CD14-positive monocyte (primary cell): ENCODE measurements around the gene GSTT4. TPM values are rescaled to one million over a fixed set of nuclear protein-coding genes. Genes with fewer than 3 reads are reported as not detected.

Experiments
- DNase-seq, 3 donors: peaks; one replicate each; pipeline ENCODE4 v3.0.0-alpha.2; 2011 to 2022
- H2AFZ ChIP-seq: 2 replicates; pipeline ENCODE4 v1.6.0; 2012; ENCODE audit warnings: mild to moderate bottlenecking, low read depth, low read length, inconsistent platforms; ENCODE audit not compliant: insufficient read depth, poor library complexity, severe bottlenecking
- H3K27ac ChIP-seq, 2 donors: 1 replicate in 1 of 2; 2 replicates in 1 of 2; pipeline ENCODE4 v1.5.1; 2012 to 2013; ENCODE audit warnings: low read length in 2 of 2, control low read depth in 1 of 2, inconsistent platforms in 1 of 2, low read depth in 1 of 2, mild to moderate bottlenecking in 1 of 2
- H3K27me3 ChIP-seq, 2 donors: one replicate each; pipeline versions ENCODE4 v1.6.0 to v1.6.1; 2011 to 2013; ENCODE audit warnings: low read length in 2 of 2; ENCODE audit not compliant: control insufficient read depth in 2 of 2, insufficient read depth in 2 of 2
- H3K36me3 ChIP-seq, 2 donors: replicated peaks in 1 of 2; 1 replicate in 1 of 2; 2 replicates in 1 of 2; pipeline versions ENCODE4 v1.5.1 to v1.6.1; 2012 to 2013; ENCODE audit warnings: low read length in 2 of 2, control low read depth in 1 of 2, inconsistent platforms in 1 of 2, mild to moderate bottlenecking in 1 of 2; ENCODE audit not compliant: insufficient read depth in 2 of 2, control insufficient read depth in 1 of 2
- H3K4me1 ChIP-seq, 2 donors: 1 replicate in 1 of 2; 2 replicates in 1 of 2; pipeline versions ENCODE4 v1.5.1 to v1.6.1; 2012 to 2013; ENCODE audit warnings: low read length in 2 of 2, control low read depth in 1 of 2, inconsistent platforms in 1 of 2, mild to moderate bottlenecking in 1 of 2, moderate library complexity in 1 of 2; ENCODE audit not compliant: insufficient read depth in 2 of 2, control insufficient read depth in 1 of 2
- H3K4me2 ChIP-seq: replicated peaks from 2 replicates; pipeline ENCODE3; 2012; ENCODE audit warnings: low read length, moderate library complexity, mild to moderate bottlenecking; ENCODE audit not compliant: poor library complexity, severe bottlenecking; ENCODE audit errors: extremely low read depth
- H3K4me3 ChIP-seq, 3 experiments: fragments of 200-600 bp in 1 of 3; sonication (generic) in 1 of 3; replicated peaks in 1 of 3; 1 replicate in 2 of 3; 2 replicates in 1 of 3; pipeline ENCODE4 v1.5.1; 2011 to 2013; ENCODE audit warnings: low read length in 3 of 3, mild to moderate bottlenecking in 3 of 3, control low read depth in 2 of 3, low read depth in 2 of 3, inconsistent platforms in 1 of 3, moderate library complexity in 1 of 3
- H3K79me2 ChIP-seq: 2 replicates; pipeline ENCODE4 v1.6.0; 2012; ENCODE audit warnings: mild to moderate bottlenecking, control low read depth, inconsistent platforms, low read length, moderate library complexity; ENCODE audit not compliant: insufficient read depth
- H3K9ac ChIP-seq: 2 replicates; pipeline ENCODE4 v1.6.0; 2017; ENCODE audit warnings: low read length, mild to moderate bottlenecking; ENCODE audit not compliant: insufficient read depth, poor library complexity, severe bottlenecking
- H3K9me3 ChIP-seq, 2 donors: replicated peaks in 1 of 2; 1 replicate in 1 of 2; 2 replicates in 1 of 2; pipeline versions ENCODE4 v1.5.1 to v1.6.1; 2012 to 2013; ENCODE audit warnings: low read length in 2 of 2, control low read depth in 1 of 2; ENCODE audit not compliant: control insufficient read depth in 1 of 2, insufficient read depth in 1 of 2
- H4K20me1 ChIP-seq: 2 replicates; pipeline ENCODE4 v1.6.0; 2012; ENCODE audit warnings: mild to moderate bottlenecking, low read length, control low read depth, moderate library complexity; ENCODE audit not compliant: insufficient read depth
- H3K27ac Mint-ChIP-seq, 7 donors: one replicate each; pipeline ENCODE4 v1.8.0; 2020; ENCODE audit warnings: mild to moderate bottlenecking in 7 of 7, mixed read lengths in 7 of 7, moderate library complexity in 6 of 7, inconsistent platforms in 2 of 7
- H3K27me3 Mint-ChIP-seq, 3 donors: one replicate each; pipeline ENCODE4 v1.8.0; 2021 to 2022; ENCODE audit warnings: low read depth in 3 of 3, mild to moderate bottlenecking in 3 of 3, mixed read lengths in 3 of 3, moderate library complexity in 3 of 3, inconsistent platforms in 1 of 3
- H3K36me3 Mint-ChIP-seq, 2 donors: one replicate each; pipeline ENCODE4 v1.8.0; 2020; ENCODE audit warnings: mixed read lengths in 2 of 2, inconsistent platforms in 1 of 2, mild to moderate bottlenecking in 1 of 2
- H3K4me1 Mint-ChIP-seq: one replicate; pipeline ENCODE4 v1.8.0; 2020; ENCODE audit warnings: mild to moderate bottlenecking, mixed read lengths
- H3K4me3 Mint-ChIP-seq, 2 donors: one replicate each; pipeline ENCODE4 v1.8.0; 2020; ENCODE audit warnings: mild to moderate bottlenecking in 2 of 2, mixed read lengths in 2 of 2, moderate library complexity in 1 of 2
- H3K9me3 Mint-ChIP-seq, 7 donors: one replicate each; pipeline ENCODE4 v1.8.0; 2020 to 2022; ENCODE audit warnings: mixed read lengths in 7 of 7, mild to moderate bottlenecking in 6 of 7, moderate library complexity in 6 of 7, inconsistent platforms in 2 of 7
- WGBS: methylation state at CpG from one replicate; pipeline ENCODE4 v1.1.5; 2013; ENCODE audit warnings: missing lambda C conversion rate; ENCODE audit not compliant: insufficient coverage; 5-methylcytosine and 5-hydroxymethylcytosine counted together
- intact Hi-C, 2 donors: fragments of 100-400 bp; cut with micrococcal nuclease; formaldehyde crosslinking; loops; one replicate each; pipeline versions ENCODE4 v1.15.0 to v1.15.1; 2023
- polyA plus RNA-seq, 3 donors: library from polyadenylated mRNA; depleted of rRNA in 1 of 3; unstranded in 2 of 3; stranded (reverse) in 1 of 3; fragments of 300-500 nt in 2 of 3; fragments of >200 nt in 1 of 3; fragmentation: Illumina TruSeq in 2 of 3; gene quantifications; 1 replicate in 2 of 3; 2 replicates in 1 of 3; pipeline ENCODE4 v1.2.3, GENCODE V29; 2012 to 2021
- TF ChIP-seq, protein P1 (sequence below): fragments of 200-600 bp; IDR thresholded peaks from one replicate; pipeline ENCODE4 v1.8.0; 2022; ENCODE audit warnings: antibody characterized with exemption, mild to moderate bottlenecking

GSTT4 gene
- polyA plus RNA-seq, 3 donors = not detected

DNA sequence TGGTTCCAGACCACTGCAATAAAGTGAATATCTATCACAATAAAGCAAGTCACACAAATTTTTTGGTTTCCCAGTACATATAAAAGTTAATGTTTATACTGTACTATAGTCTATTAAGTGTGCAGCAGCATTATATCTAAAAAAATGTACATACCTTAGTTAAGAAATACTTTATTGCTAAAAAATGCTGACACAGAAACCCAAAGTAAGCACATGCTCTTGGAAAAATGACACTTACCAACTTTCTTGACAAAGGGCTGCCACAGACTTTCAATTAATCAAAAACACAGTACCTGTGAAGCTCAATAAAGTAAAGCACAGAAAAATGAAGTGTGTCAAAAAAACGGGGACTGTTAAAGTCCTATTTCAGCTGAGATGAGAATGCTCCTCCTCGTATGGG lies 22.7 kb upstream of the GSTT4 start:
- no peaks in the 10 kb centered on the region for H3K27me3 ChIP-seq
- H3K9me3 ChIP-seq = no peaks in the 10 kb centered on the region
- no peak overlapping the region for H3K4me2 ChIP-seq
- H3K4me3 ChIP-seq = no peak overlapping the region
- no peaks in the 10 kb centered on the region for H4K20me1 ChIP-seq
- Mint-ChIP-seq H3K9me3 (peaks cover 0 to 6% (median 0%) of the 10 kb centered on the region in 7 donors), H3K27ac (no peak overlapping the region), H3K4me1 (peaks cover 1% of the 10 kb centered on the region), H3K4me3 (no peak overlapping the region), H3K27me3 (peaks cover 0 to 1% (median 0%) of the 10 kb centered on the region in 3 donors), H3K36me3 (peaks cover 18 to 25% of the 10 kb centered on the region in 2 donors)
- intact Hi-C loops = no loop called here
- H3K36me3 ChIP-seq = peaks cover 9 to 22% of the 10 kb centered on the region in 2 donors
- TF ChIP-seq, protein P1, sequence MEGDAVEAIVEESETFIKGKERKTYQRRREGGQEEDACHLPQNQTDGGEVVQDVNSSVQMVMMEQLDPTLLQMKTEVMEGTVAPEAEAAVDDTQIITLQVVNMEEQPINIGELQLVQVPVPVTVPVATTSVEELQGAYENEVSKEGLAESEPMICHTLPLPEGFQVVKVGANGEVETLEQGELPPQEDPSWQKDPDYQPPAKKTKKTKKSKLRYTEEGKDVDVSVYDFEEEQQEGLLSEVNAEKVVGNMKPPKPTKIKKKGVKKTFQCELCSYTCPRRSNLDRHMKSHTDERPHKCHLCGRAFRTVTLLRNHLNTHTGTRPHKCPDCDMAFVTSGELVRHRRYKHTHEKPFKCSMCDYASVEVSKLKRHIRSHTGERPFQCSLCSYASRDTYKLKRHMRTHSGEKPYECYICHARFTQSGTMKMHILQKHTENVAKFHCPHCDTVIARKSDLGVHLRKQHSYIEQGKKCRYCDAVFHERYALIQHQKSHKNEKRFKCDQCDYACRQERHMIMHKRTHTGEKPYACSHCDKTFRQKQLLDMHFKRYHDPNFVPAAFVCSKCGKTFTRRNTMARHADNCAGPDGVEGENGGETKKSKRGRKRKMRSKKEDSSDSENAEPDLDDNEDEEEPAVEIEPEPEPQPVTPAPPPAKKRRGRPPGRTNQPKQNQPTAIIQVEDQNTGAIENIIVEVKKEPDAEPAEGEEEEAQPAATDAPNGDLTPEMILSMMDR = no peak
- H3K79me2 ChIP-seq = peaks cover 19% of the 10 kb centered on the region
- WGBS = 33% methylated on average over 2 of the region's 2 CpGs
- no peaks in the 10 kb centered on the region for H3K4me1 ChIP-seq
- DNase-seq = no peak
- no peak overlapping the region for H2AFZ ChIP-seq
- H3K27ac ChIP-seq = no peak overlapping the region
- no peak overlapping the region for H3K9ac ChIP-seq

DNA sequence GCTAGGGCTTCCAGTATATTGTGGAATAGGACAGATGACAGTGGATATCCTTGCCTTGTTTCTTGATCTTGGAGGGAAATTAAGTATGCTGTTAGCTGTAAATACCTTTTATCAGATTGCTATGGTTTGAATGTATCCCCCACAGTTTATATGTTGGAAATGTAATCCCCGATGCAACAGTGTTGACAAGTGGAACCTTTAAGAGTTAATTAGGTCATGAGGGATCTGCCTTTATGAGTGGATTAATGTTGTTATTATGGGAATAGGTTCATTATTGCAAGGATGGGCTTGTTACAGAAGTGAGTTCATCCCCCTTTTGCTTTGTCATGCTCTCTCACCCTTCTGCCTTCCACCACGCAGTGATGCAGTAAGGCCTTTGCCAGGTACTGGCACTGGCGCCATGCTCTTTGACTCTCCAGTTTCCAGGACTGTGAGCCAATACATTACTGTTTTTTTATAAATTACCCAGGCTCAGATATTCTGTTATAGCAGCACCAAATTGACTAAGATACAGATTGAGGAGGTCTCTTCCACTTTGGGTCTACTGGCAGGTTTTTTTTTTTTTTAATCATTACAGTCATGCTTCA lies 22.2 kb upstream of the GSTT4 start:
- Mint-ChIP-seq H3K4me3 (no peak overlapping the region), H3K9me3 (peaks cover 0 to 6% (median 0%) of the 10 kb centered on the region in 7 donors), H3K27me3 (peaks cover 0 to 1% (median 0%) of the 10 kb centered on the region in 3 donors), H3K27ac (no peak overlapping the region), H3K4me1 (no peaks in the 10 kb centered on the region), H3K36me3 (peaks cover 18 to 25% of the 10 kb centered on the region in 2 donors)
- TF ChIP-seq, protein P1 = no peak
- 100% methylated on average over 1 of the region's 3 CpGs for WGBS
- H3K4me3 ChIP-seq = no peak overlapping the region
- no peak overlapping the region for H3K4me2 ChIP-seq
- no peaks in the 10 kb centered on the region for H3K9me3 ChIP-seq
- no peaks in the 10 kb centered on the region for H3K4me1 ChIP-seq
- intact Hi-C loops = no loop called here
- H3K27ac ChIP-seq = no peak overlapping the region
- H3K36me3 ChIP-seq = peaks cover 9 to 22% of the 10 kb centered on the region in 2 donors
- H4K20me1 ChIP-seq = no peaks in the 10 kb centered on the region
- DNase-seq = no peak
- H2AFZ ChIP-seq = no peak overlapping the region
- H3K79me2 ChIP-seq = peaks cover 19% of the 10 kb centered on the region
- H3K9ac ChIP-seq = no peak overlapping the region
- no peaks in the 10 kb centered on the region for H3K27me3 ChIP-seq
